GM23248 (cell line): Measurements from ENCODE around the gene PLXDC2. TPM values are rescaled to one million over a fixed set of nuclear protein-coding genes. Genes with fewer than 3 reads are reported as not detected.

Source experiments
- DNase-seq: peaks from one replicate; pipeline ENCODE4 v3.0.0-alpha.2; 2015
- H2AFZ ChIP-seq: fragments of 200-600 bp; sonication (generic); 2 replicates; pipeline ENCODE4 v1.6.1; 2016; ENCODE audit warnings: antibody characterized with exemption
- H3F3A ChIP-seq: fragments of 200-600 bp; sonication (generic); 2 replicates; pipeline ENCODE4 v1.6.1; 2016; ENCODE audit warnings: mild to moderate bottlenecking, antibody characterized with exemption, mixed run types; ENCODE audit not compliant: insufficient read depth
- H3K27ac ChIP-seq: fragments of 200-600 bp; sonication (generic); 2 replicates; pipeline ENCODE4 v1.5.1; 2016; ENCODE audit warnings: mild to moderate bottlenecking
- H3K27me3 ChIP-seq: fragments of 200-600 bp; sonication (generic); replicated peaks from 2 replicates; pipeline ENCODE4 v1.6.1; 2016; ENCODE audit warnings: mild to moderate bottlenecking; ENCODE audit not compliant: insufficient read depth
- H3K36me3 ChIP-seq: fragments of 200-600 bp; sonication (generic); 2 replicates; pipeline ENCODE4 v1.6.1; 2016; ENCODE audit warnings: low read depth, mild to moderate bottlenecking
- H3K4me1 ChIP-seq: fragments of 200-600 bp; sonication (generic); 2 replicates; pipeline ENCODE4 v1.6.1; 2016; ENCODE audit warnings: mild to moderate bottlenecking; ENCODE audit not compliant: insufficient read depth
- H3K4me2 ChIP-seq: fragments of 200-600 bp; sonication (generic); one replicate; pipeline ENCODE4 v1.6.1; 2016; ENCODE audit warnings: mild to moderate bottlenecking; ENCODE audit not compliant: unreplicated experiment
- H3K4me3 ChIP-seq: fragments of 200-600 bp; sonication (generic); 2 replicates; pipeline ENCODE4 v1.5.1; 2016; ENCODE audit warnings: mild to moderate bottlenecking
- H3K79me2 ChIP-seq: fragments of 200-600 bp; sonication (generic); 2 replicates; pipeline ENCODE4 v1.6.1; 2016; ENCODE audit warnings: mild to moderate bottlenecking; ENCODE audit not compliant: insufficient read depth
- H3K9ac ChIP-seq: fragments of 200-600 bp; sonication (generic); 2 replicates; pipeline ENCODE4 v1.6.1; 2016; ENCODE audit warnings: mild to moderate bottlenecking
- H3K9me2 ChIP-seq: fragments of 200-600 bp; sonication (generic); 2 replicates; pipeline ENCODE4 v1.6.1; 2016; ENCODE audit warnings: mixed run types, mild to moderate bottlenecking, moderate library complexity; ENCODE audit not compliant: insufficient read depth
- H3K9me3 ChIP-seq: fragments of 200-600 bp; sonication (generic); one replicate; pipeline ENCODE4 v1.6.1; 2017; ENCODE audit warnings: low read depth
- H4K20me1 ChIP-seq: fragments of 200-600 bp; sonication (generic); 2 replicates; pipeline ENCODE4 v1.6.0; 2016; ENCODE audit not compliant: insufficient read depth
- EZH2 ChIP-seq: fragments of 200-600 bp; sonication (generic); IDR thresholded peaks from 2 replicates; pipeline ENCODE4 v1.6.1; 2018; ENCODE audit warnings: antibody characterized with exemption, mild to moderate bottlenecking; ENCODE audit not compliant: insufficient read depth, poor library complexity, severe bottlenecking
- EZH2phosphoT487 ChIP-seq: fragments of 200-600 bp; sonication (generic); IDR thresholded peaks from 2 replicates; pipeline ENCODE4 v1.6.1; 2018; ENCODE audit warnings: antibody characterized with exemption, moderate library complexity, mild to moderate bottlenecking, low read depth; ENCODE audit not compliant: insufficient read depth
- WGBS, 2 experiments: methylation state at CpG; one replicate each; pipeline ENCODE4 v1.1.6; 2015 to 2017; ENCODE audit warnings: low lambda C conversion rate in 2 of 2, low coverage in 1 of 2; ENCODE audit errors: missing lambda C conversion rate in 2 of 2; 5-methylcytosine and 5-hydroxymethylcytosine counted together
- in situ Hi-C: fragments of 300-500 bp; cut with MboI; formaldehyde crosslinking; loops from 2 replicates; pipeline ENCODE4 v1.15.0; 2020
- polyA plus RNA-seq: library from polyadenylated mRNA; unstranded; fragments of >200 nt; fragmentation: Nextera tagmentation; extraction: Ambion mirVana; gene quantifications from 2 replicates; pipeline ENCODE4 v1.2.1, GENCODE V29; 2016
- total RNA-seq: library from RNA; depleted of rRNA; stranded (reverse); fragments of >200 nt; shearing (Covaris generic); gene quantifications from 2 replicates; pipeline ENCODE4 v1.2.3, GENCODE V29; 2014

PLXDC2 gene
- total and polyA plus RNA-seq, 2 experiments from 2014 or later = 0.81 to 2.3 TPM

DNA sequence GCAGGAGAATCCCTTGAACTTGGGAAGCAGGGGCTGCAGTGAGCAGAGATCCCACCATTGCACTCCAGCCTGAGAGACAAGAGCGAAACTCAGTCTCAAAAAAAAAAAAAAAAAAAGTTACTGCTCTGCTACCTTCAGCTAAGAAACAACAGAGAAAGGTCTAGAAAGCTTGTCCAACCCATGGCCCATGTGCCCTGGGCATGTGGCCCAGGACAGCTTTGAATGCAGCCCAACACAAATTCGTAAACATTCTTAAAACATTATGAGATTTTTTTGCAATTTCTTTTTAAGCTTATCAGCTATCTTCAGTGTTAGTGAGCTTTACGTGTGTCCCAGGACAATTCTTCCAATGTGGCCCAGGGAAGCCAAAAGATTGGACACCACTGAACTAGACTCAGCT, 22.9 kb downstream of the PLXDC2 start:
- H3F3A ChIP-seq = no peaks in the 10 kb centered on the region
- H3K27ac ChIP-seq = no peak overlapping the region
- no peak for TF ChIP-seq EZH2
- TF ChIP-seq EZH2phosphoT487 = no peak
- no peak overlapping the region for H3K4me3 ChIP-seq
- no peak overlapping the region for H3K9ac ChIP-seq
- no peaks in the 10 kb centered on the region for H3K4me1 ChIP-seq
- H3K27me3 ChIP-seq = no peaks in the 10 kb centered on the region
- in situ Hi-C loops = no loop called here
- WGBS, 2 experiments = 32 to 34% methylated on average over 3 of the region's 3 CpGs
- H3K4me2 ChIP-seq = no peak overlapping the region
- H3K36me3 ChIP-seq = no peaks in the 10 kb centered on the region
- no peak for DNase-seq
- no peaks in the 10 kb centered on the region for H4K20me1 ChIP-seq
- no peaks in the 10 kb centered on the region for H3K9me2 ChIP-seq
- H2AFZ ChIP-seq = no peak overlapping the region
- no peaks in the 10 kb centered on the region for H3K79me2 ChIP-seq
- H3K9me3 ChIP-seq = no peaks in the 10 kb centered on the region

DNA sequence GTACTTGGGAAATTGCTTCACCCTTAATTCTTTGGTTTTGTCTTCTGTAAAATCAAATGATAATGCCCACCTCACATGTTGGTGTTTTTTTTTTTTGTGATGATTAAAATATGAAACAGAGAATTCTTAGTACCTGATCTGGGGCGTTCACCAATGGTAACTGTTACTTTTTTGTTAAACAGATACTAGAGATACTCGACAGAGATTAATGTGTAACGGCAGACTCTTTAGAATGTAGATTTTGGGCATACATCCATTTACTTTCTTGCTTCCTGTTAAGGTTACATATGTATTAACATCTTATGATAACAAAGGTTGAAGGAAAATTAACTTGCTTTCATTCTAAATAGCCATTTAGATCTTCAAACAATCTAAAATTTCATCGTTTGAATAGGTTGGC, 23.3 kb downstream of the PLXDC2 start:
- Histone ChIP-seq H3K36me3 (no peaks in the 10 kb centered on the region), H4K20me1 (no peaks in the 10 kb centered on the region), H2AFZ (no peak overlapping the region), H3K4me3 (no peak overlapping the region), H3K79me2 (no peaks in the 10 kb centered on the region), H3F3A (no peaks in the 10 kb centered on the region), H3K4me2 (no peak overlapping the region), H3K4me1 (no peaks in the 10 kb centered on the region), H3K27me3 (no peaks in the 10 kb centered on the region), H3K9ac (no peak overlapping the region), H3K9me3 (no peaks in the 10 kb centered on the region), H3K9me2 (no peaks in the 10 kb centered on the region), H3K27ac (no peak overlapping the region)
- no peak for DNase-seq
- 52 to 61% methylated on average over 4 of the region's 4 CpGs for WGBS, 2 experiments
- no peak for TF ChIP-seq EZH2phosphoT487
- TF ChIP-seq EZH2 = no peak
- in situ Hi-C loops = no loop called here

DNA sequence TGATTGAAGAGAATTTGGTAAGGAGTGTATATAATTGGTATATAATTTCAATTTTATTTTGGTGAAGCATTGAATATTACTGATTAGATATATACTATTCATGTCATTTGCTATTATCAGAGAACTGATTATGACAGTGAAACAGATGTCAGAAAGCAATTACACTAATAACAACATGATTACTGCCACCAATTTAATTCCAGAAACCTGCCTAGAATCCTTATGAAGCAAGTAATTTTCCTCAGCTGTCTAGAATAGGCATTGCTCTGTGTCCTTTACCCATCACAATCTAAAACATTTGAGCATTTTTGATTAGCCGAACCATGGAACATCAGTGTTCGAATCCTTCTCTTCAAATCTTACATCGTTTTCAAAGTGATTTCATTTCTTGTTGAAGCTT, 24.5 kb downstream of the PLXDC2 start:
- Histone ChIP-seq H3K4me1 (no peaks in the 10 kb centered on the region), H3K4me2 (no peak overlapping the region), H3K27ac (no peak overlapping the region), H3K9me2 (no peaks in the 10 kb centered on the region), H3K9me3 (no peaks in the 10 kb centered on the region), H3K27me3 (no peaks in the 10 kb centered on the region), H2AFZ (no peak overlapping the region), H3K79me2 (no peaks in the 10 kb centered on the region), H4K20me1 (no peaks in the 10 kb centered on the region), H3K4me3 (no peak overlapping the region), H3K9ac (no peak overlapping the region), H3F3A (no peaks in the 10 kb centered on the region), H3K36me3 (no peaks in the 10 kb centered on the region)
- 56 to 69% methylated on average over 3 of the region's 3 CpGs for WGBS, 2 experiments
- no peak for DNase-seq
- in situ Hi-C loops = no loop called here
- TF ChIP-seq EZH2 = no peak

DNA sequence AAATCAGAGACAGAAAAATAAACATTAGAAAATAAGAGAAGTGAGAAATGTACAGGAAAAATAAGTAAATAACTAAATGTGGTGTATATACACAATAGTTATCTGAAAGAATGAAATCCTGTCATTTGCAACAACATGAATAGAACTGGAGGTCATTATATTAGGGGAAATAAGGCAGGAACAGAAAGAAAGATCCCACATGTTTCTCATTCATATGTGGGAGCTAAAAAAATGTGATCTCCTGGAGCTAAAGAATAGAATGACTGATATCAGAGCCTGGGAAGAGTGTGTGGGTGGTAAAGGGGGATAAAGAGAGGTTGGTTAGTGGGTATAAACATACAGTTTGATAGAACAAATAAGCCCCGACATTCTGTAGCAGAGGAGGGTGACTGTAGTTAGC, 27.3 kb downstream of the PLXDC2 start:
- Histone ChIP-seq H3K27me3 (no peaks in the 10 kb centered on the region), H3K27ac (no peak overlapping the region), H3K4me3 (no peak overlapping the region), H3K4me2 (no peak overlapping the region), H3K36me3 (no peaks in the 10 kb centered on the region), H3K9me2 (no peaks in the 10 kb centered on the region), H3K9me3 (no peaks in the 10 kb centered on the region), H4K20me1 (no peaks in the 10 kb centered on the region), H2AFZ (no peak overlapping the region), H3K9ac (no peak overlapping the region), H3F3A (no peaks in the 10 kb centered on the region), H3K79me2 (no peaks in the 10 kb centered on the region), H3K4me1 (no peaks in the 10 kb centered on the region)
- TF ChIP-seq EZH2phosphoT487 (no peak), EZH2 (no peak)
- peak; percentile 6 for DNase-seq
- in situ Hi-C loops = no loop called here
- WGBS, 2 experiments = 26 to 50% methylated on average over 1 of the region's 1 CpG
